Astrocyte (in vitro differentiated cells and primary cell): ENCODE measurements around the gene ZNF860.

Source experiments
- CTCF ChIP-seq: IDR thresholded peaks from 2 replicates; pipeline ENCODE4 v1.5.1; 2011; ENCODE audit warnings: low read depth, mild to moderate bottlenecking, inconsistent platforms, low read length, moderate library complexity; ENCODE audit not compliant: insufficient read depth
- EZH2 ChIP-seq: IDR thresholded peaks from 2 replicates; pipeline ENCODE4 v1.6.1; 2012; ENCODE audit warnings: mild to moderate bottlenecking, low read length, inconsistent platforms; ENCODE audit not compliant: insufficient read depth

DNA sequence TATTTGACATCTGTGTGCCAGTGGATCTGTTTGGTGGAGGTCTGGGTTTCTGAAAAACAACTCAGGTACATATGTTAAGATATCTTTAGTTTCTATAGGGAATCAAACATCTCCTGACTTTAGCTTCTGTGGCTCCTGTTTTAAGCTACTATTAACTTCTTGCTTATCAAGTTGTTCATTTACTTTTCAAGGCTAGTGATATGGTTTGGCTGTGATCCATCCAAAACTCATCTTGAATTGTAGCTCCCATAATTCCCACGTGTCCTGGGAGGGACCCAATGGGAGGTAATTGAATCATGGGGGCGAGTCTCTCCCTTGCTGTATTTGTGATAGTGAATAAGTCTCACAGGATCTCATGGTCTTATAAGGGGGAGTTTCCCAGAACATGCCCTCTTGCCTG lies 41.4 kb downstream of the ZNF860 start:
- TF ChIP-seq CTCF (no peak), EZH2 (no peak)
